Fibroblast of villous mesenchyme (primary cell): ENCODE measurements around the gene TECRL. TPM values are rescaled to one million over a fixed set of nuclear protein-coding genes. Genes with fewer than 3 reads are reported as not detected.

Source experiments
- DNase-seq: peaks from one replicate; pipeline ENCODE4 v3.0.0-alpha.2; 2010; ENCODE audit warnings: low read depth
- H3K4me3 ChIP-seq: 2 replicates; pipeline ENCODE4 v1.5.1; 2011; ENCODE audit warnings: low read depth, mild to moderate bottlenecking, low read length
- total RNA-seq: library from RNA; depleted of rRNA; stranded (reverse); fragments of >200 nt; gene quantifications from 2 replicates; pipeline ENCODE4 v1.2.3, GENCODE V29; 2012
- TF ChIP-seq, protein P1 (sequence below): IDR thresholded peaks from 2 replicates; pipeline ENCODE4 v1.5.1; 2012; ENCODE audit warnings: low read depth, mild to moderate bottlenecking, low read length; ENCODE audit not compliant: insufficient read depth

TECRL gene
- total RNA-seq, 1 donor: not detected

DNA sequence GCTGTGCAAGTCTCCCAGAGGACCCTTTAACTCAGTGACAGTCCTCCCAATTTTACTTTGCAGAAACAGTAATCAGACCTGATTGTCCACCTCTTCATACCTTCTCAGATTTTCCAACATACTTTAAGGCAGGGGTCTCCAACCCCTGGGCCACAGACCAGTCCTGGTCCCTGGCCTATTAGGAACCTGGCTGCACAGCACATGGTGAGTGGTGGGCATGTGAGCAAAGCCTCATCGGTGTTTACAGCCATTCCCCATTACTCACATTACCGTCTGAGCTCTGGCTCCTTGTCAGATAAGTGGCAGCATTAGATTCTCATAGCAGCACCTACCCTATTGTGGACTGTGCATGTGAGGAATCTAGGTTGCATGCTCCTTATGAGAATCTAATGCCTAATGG lies 74.3 kb downstream of the TECRL start:
- no peak overlapping the region for H3K4me3 ChIP-seq

DNA sequence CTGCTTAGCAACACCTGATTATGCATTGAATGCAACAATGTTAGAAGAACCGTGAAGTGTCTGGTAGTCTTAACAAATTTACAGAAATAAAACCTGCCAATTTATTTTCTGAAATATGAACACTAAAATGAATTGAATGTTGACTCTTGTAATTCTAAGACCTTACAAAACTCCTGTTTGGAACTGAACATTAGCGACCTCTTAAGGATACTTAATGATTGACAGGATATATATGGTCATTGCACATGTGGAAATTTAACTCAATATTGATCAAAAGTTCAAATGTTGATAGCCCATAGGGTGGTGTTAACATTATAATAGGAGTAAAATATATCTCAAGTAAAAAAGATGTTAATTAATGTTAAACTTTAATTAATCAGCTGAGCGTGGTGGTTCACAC lies 79.1 kb downstream of the TECRL start:
- DNase-seq: no peak
- no peak overlapping the region for H3K4me3 ChIP-seq
- TF ChIP-seq, protein P1, sequence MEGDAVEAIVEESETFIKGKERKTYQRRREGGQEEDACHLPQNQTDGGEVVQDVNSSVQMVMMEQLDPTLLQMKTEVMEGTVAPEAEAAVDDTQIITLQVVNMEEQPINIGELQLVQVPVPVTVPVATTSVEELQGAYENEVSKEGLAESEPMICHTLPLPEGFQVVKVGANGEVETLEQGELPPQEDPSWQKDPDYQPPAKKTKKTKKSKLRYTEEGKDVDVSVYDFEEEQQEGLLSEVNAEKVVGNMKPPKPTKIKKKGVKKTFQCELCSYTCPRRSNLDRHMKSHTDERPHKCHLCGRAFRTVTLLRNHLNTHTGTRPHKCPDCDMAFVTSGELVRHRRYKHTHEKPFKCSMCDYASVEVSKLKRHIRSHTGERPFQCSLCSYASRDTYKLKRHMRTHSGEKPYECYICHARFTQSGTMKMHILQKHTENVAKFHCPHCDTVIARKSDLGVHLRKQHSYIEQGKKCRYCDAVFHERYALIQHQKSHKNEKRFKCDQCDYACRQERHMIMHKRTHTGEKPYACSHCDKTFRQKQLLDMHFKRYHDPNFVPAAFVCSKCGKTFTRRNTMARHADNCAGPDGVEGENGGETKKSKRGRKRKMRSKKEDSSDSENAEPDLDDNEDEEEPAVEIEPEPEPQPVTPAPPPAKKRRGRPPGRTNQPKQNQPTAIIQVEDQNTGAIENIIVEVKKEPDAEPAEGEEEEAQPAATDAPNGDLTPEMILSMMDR: no peak

More for the DNA sequence above, 74.3 kb downstream of the TECRL start:
- TF ChIP-seq, protein P1: no peak
- no peak for DNase-seq

DNA sequence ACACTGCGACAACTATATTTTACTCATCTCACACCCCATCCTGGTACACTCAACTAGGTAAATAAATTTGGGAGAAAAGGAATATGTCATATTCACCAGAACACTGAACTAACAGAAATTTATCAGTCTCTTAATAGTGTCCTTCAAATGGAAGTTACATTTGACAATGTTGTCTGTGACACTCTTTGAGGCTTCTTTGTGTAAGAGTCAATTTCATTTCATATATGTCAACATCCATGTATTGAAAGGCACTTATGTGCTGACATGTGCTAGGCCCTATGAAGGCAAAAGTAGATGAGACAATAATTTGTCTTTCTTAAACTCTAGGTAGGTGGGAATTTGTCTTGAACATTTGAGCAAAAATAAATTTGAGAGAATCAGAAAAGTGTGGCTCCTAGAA lies 82.0 kb downstream of the TECRL start:
- H3K4me3 ChIP-seq: no peak overlapping the region
- TF ChIP-seq, protein P1: no peak
- DNase-seq: no peak

DNA sequence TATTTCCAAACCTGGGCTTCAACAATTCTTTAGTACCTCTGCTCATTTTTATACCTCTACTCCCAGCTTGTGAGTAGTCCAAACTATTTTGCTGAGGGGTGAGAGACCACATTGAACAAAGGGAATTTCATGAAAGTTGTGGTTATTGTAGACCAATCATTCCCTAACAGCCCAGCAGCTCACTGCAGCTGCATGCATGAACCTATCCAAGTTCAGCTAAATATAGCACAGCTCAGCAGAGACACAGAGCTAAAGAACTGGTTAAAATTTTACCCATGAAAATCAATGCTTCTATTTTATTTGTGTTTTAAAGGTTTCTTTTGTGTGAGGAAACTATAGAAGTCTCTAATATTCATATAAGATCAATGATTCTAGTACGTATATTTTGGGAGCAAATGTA lies 82.7 kb downstream of the TECRL start:
- no peak for DNase-seq
- TF ChIP-seq, protein P1: no peak
- H3K4me3 ChIP-seq: no peak overlapping the region

DNA sequence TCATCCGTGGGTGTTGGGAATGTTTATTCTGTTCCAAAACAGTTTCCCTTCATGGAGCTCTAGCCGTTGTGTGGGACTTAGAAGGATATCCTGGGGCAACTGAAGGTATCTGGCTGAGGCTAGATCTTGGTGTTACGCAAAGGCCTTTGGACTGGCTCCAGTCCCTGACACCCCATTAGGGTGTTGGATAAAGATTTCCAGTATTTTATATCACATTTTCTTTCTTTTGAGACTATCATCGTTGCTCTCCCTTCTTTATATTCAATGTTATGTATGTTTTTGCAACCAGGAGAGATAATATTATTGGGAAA lies 103.0 kb downstream of the TECRL start:
- H3K4me3 ChIP-seq: no peak overlapping the region
- TF ChIP-seq, protein P1: no peak
- no peak for DNase-seq

DNA sequence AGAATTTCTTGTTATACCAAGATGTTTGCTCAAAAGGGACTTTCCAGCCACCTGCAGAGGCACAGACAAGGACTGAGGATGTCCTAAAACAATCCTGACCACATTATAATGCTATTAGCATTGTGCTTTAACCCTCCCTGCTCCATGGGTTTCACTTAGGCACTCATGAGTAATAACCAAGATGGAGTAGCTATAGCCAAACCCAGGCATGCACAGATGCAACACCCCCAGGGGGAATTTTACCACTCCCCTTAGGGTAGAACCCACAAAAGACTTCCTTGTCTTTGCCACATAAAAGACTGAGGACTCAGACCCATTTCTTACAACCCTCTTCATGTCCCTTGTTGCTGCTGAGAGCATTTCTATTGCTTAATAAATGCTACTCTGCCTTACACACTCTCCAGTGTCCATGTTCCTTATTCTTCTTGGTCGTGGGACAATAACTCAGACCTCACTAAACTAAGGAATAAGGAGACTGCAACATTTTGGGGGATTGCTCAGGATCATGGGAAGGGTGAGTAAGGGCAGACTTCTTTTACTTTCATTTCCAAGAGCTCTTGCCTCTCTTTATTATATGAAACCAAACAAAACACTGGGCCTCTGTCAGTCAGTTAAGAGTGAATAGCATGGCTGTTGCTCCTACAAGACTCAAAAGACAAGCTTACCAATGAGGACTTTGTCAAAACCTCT lies 103.5 kb downstream of the TECRL start:
- no peak overlapping the region for H3K4me3 ChIP-seq
- TF ChIP-seq, protein P1: no peak
- no peak for DNase-seq

DNA sequence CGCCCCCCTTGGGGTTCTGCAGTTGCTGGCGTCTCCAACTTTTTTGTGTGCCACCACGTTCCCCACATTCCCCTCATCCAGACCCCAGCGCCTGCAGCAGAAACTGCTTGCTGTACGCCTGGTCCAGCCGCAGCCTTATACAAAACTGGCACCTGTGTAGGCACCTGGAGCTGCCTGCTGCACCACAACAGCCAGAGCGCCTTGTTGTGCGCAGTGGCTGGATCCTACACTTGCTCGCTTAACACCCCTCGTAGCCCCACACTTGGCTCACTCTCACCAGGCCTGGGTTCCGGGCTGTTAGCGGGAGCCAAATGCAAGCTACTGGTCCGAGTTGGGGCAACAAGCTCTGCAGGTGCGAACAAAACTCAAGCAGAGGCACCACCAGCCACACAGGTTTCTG lies 136.8 kb downstream of the TECRL start:
- H3K4me3 ChIP-seq: no peak overlapping the region
- DNase-seq: no peak
- TF ChIP-seq, protein P1: no peak
